HG03060 (cell line): ENCODE data around the gene JARID2.

ENCODE experiments used
- ATAC-seq: cut with Tn5 transposase; IDR thresholded peaks from one replicate; pipeline ENCODE4 v1.9.1; 2021; ENCODE audit warnings: low read depth, moderate number of reproducible peaks; ENCODE audit not compliant: unreplicated experiment

JARID2 gene

DNA sequence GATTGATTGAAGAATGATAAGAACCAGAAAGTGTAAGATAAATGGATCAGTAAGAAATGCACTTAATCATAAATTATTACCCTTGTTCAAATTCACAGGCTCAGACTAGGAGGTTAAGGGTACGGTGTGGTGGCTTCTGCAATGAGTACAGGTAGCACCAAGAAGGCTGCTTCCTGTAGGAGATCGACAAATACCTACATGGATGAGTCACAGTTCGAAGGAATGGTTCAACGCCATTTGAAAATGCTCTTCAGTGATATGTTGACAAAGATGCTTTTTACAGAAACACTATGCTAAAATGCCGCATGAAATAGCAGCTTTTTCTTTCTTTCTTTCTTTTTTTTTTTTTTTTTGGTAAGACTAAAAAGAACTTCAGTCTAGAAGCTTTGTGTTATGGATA is 300.7 kb downstream of the JARID2 start:
- no peak for ATAC-seq

DNA sequence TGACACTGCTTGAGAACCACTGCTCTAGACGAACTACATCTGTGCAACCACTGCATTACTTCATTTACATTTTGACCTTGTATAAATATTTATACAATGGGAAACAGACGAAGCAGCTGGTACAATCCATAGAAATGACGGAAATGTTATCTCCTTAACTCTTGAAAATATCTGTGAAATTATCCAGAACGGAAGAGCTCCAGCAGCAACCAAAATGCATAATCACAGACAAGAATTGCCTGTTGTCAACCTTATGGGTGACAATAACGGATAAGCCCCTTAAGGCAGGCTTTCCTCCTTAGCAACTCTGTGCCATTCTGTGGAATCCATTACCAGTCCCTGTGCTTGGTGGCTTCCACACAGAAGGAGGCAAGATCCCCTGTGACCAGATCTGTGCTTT is 301.5 kb downstream of the JARID2 start:
- ATAC-seq, result no peak

DNA sequence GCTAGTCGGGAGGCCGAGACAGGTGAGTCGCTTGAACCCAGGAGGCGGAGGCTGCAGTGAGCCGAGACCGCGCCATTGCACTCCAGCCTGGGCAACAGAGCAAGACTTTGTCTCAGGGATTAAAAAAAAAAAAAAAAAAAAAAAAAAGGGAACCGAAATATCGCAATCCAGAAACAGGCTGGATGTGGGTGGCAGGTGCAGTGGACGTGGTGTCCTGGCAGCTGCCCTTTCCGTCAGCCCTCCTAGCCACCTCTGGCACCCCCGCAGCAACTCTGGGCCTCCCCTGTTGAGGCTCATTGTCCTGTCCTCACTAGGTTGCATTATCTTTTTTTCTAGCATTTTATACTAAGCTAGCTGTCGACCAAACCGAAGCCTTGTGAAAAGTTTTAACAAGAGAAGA is 303.5 kb downstream of the JARID2 start:
- no peak for ATAC-seq

DNA sequence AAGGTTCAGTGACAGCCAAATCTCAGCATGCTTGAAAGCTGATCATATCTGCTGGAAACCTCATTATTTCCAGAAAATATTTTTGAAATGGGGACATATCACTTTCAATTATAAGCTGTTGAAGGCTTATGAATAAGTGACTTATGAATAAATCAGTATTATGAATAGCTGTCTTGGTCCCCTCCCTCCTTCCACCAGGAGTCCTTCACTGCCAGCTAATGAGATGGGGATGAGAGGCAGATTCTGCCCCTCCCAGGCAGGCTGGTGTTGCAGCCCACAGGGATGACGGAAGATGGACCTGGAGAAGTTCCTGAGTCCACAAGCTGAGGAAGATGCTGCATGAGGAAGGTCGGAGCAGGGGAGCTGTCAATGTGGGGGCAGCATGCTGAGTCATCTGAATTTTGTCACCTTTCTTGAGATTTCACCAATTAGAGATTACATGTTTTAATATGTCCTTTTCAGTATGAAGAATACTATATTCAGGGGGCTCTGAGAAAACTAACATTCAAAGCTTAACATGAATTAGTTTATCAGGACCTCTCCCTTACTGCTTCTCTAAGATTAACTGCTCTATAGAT is 304.8 kb downstream of the JARID2 start:
- no peak for ATAC-seq

DNA sequence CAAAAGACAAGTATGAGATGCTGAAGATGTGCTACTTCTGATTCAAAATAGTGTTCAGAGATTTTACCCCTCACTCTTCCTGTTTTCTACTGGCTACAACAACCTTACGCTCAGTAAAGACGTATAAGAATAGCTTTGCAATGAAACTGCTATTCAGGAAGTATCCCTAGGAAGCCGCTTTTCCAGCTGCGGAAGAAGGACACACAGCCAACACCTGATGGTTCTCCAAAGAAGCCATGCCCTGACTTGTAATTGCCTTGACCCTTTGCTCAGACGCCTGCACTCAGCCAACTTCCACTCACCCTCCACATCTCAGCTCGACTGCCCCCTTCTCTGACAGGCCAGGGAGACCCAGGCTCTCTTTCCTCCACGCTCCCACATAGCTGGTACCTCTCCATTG is 305.4 kb downstream of the JARID2 start:
- no peak for ATAC-seq

DNA sequence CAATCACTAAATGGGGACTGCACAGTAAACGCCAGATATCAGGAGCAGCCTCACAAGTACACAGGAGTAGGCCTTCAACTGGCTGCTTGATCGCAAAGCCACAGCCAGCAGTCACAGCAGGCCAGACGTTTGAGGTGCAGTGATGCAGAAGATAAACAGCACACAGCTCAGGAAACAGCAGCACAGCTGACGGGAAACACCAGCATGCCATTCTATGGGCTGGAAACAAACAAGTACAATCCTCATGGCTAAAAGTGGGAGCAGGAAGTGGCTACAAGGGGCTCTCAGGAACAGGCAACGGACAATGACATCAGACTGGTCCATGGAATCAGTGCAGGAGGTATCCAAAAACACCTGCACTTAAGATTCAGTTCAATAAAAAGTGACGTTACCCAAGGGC is 305.9 kb downstream of the JARID2 start:
- ATAC-seq, result no peak

DNA sequence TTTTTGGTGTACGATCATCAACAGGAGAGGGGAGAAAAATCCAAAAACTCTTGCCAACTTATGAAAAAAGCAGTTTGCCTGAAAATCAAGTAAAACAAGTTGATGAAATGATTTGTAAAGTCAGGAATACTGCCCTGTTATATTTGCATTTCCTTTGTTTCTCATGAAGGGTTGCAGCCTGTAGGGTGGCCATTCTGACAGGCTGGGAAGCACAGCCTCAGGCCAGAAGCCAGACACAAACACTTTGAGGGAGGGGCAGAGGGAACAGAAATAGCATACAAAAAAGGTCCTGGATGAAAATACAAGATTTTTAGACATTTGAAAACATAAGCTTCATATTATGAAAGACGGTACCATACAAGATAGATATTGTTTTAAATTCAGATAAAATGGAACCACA is 307.2 kb downstream of the JARID2 start:
- ATAC-seq, result no peak

DNA sequence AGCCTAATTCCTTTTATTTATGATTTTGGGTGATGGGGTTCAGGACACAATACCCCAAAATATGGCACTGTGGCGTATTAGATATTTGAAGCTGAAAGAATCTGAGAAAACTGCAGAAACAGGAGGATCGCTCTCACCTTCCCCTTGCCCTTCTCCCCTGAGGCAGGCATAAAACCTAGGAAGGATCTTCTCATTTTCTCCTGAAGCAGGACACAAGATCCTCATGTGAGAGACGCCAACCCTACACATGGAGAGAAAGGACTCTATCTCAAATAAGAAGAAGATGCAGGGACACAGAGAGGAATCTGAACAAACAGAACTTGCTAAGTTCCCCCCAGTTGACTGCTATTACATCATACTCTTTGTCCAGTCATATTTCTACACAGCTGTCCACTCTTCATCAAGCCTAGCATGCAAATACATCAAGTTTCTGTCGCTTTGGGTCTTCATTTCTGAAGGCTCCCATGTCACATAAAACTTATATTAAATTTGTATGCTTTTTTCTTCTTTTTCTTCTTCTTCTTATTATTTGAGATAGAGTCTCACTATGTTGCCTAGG is 307.9 kb downstream of the JARID2 start:
- no peak for ATAC-seq

DNA sequence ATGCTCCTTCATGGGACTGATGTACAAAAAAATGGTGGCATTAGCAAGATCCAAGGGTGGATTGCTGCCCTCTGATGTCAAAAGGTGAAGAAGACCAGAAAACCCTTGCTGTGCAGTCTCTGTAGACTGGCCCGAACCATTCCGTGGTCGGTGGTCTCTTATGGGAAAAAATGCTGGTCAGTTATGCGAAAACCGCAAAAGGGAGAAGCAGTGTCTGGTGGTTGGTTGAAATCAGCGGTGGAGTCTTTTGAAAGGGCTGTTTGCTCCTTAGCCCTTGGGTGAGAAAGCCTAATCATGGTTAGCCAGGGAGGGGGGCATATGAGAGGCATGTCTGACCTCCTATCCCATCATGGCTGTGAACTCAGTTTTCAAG is 308.8 kb downstream of the JARID2 start:
- ATAC-seq, result no peak

DNA sequence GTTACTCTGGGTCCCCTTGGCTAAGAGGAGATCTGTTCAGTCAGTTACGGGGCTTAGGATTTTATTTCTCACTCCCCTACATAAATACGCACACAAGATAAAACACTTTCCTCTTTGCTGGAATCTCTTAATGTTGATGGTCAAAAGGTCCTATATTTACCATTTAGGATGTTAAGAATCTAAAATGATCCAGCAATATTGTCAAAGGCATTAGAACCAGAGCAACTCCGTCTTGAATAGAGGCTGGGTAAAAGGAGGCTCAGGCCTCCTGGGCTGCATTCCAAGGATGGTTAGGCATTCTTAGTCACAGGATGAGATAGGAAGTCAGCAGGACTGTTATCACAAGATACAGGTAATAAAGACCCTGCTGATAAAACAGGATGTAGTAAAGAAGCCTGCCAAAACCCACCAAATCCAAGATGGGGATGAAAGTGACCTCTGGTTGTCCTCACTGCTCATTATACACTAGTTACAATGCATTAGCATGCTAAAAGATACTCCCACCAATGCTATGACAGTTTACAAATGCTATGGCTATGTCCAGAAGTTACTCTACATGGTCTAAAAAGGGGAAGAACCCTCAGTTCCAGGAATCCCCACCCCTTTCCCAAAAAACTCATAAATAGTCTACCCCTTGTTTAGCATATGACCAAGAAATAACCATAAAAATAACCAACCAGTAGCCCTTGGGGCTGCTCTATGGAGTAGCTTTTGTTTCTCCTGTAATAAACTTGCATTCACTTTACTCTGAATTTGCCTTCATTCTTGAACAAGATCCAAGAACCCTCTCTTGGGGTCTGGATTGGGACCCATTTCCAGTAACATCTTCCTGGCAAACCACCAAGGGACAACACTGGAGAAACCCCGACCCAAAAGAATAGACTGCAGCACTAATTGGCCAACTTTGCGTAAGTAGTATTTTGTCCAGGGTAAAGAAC is 309.5 kb downstream of the JARID2 start:
- ATAC-seq, result no peak

DNA sequence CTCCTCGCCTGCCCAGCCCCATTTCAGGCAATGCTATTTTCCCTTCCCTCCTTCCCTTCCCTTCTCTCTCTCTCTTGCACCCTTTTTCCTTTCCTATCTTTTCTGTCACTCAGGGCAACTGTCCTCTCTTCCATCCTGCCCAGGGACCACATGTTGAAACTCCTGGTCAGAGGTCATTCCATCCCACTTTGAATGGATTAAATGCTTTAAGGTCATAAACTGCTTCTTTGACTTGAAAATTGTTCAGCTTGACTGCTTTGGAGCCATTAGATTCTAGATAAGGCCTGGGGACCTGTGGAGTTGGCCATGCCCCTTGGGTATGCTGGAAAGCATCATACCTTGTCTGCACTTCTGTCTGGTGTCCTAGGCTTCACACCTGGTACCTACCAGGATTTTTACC is 310.8 kb downstream of the JARID2 start:
- ATAC-seq, result no peak

DNA sequence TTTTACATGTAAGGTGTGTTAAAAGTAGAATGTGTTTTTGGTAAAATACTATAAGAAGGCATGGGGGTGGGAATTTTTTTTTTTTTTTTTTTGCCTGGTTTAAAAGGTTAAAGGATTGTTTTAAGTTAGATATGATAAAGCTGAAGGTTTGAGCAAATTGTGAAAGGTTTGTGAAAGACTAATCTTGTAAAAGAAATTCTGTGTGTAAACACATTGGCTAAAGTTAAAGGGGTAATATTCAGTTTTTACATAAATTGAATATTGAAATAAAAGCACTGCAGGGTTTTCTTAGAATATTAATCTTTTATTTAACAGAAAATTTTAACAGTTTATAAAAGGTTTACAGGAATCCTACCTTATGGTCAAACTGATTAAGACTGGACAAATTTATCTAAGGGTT is 311.3 kb downstream of the JARID2 start:
- no peak for ATAC-seq

DNA sequence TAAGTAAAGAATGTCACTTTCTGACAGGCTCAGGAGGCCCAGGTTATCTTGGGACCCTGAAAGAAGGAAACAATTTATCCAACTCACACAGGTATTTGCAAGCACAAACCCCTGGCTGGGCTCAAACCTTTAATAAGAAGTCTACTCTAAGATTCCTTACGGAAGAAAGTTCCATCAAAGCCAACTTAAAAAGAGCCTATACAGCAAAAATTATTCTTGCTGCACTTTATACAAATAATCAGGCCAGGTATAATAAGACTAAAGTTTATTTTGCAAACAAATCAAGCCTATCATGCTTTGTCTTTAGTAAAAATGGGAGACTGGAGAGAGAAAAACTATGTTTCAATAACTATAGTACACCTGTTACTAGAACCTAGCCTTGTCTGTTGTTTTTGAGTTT is 314.8 kb downstream of the JARID2 start:
- no peak for ATAC-seq

DNA sequence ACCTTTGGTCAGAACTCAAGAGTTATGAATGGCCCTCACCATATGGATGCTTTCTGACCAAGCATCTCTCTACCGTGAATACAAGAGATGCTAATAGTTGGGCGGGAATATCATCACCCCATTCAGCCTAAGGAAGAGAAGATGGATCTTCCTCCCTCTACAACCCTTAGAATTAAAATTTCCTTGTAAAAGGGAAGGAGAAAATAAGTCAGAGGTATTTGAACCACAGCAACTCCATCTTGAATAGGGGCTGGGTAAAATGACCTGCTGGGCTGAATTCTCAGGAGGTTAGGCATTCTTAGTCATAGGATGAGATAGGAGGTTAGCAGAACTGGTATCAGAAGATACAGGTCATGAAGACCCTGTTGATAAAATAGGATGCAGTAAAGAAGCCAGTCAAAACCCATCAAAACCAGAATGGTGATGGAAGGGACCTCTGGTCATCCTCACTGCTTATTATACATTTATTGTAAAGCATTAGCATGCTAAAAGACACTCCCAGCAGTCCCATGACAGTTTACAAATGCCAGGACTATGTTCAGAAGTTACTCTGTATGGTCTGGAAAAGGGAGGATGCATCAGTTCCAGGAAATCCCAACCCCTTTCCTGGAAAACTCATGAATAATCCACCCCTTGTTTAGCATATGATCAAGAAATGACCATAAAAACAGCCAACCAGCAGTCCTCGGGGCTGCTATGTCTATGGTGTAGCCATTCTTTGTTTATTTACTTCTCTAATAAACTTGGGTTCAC is 315.8 kb downstream of the JARID2 start:
- ATAC-seq, result no peak

DNA sequence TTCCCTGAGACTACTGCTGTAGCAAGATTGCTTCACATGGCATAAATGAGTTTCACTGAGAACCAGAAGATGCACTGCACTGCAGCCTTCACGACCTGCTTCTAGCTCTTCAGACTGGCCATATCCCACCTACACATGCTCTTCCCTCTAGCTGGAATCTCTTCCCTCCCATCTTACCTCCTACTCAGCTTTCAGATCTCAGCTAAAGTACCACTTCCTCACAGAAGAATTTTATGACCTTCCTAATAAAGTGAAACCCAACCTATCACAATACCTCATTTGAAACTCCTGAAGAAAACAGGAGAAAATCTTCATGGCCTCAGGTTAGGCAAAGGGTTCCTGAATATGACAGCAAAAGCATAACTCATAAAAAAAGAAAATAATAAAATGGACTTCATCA is 317.1 kb downstream of the JARID2 start:
- ATAC-seq, result no peak

DNA sequence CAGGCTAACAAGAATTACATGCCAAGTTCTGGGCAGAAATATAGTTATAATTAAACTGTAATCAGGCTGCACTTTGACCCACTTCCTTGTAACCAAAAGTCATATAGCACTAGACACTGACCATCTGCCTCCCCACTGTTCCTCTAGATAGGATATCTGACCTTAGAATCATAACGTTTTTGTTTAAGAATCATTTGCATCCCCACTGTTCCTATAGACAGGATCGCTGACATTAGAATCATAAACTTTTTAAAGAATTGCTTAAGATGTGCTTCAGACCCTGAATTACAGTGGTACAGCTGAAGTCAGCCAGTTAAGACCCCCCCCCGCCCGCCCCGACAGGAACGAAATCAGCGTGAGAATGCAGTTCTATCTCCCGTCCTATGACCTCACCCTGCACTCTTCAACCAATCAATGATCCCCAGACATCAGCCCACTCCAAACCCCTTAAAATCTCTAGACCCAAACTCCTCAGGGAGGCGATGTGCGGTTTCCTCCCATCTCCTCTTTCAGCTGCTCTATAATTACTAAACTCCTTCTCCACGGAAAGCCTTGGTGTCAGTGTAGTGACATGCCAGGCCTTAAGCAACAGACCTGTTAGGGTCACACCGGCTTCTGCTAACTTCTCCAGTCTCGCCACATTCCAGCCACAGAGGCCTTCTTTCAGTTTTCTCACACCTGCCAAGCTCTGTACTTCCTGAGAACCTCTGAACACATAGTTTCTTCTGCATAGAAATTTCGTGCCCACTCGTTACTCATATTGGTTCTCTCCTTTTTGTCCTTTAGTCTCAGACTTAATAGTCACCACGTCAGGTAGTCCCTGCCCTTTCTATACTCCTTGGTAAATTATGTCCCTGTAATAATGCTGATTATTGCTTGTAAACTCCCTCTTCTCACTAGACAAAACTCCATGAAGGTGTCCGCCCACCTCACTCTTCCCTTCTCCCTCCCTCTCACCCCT is 323.4 kb downstream of the JARID2 start:
- no peak for ATAC-seq

DNA sequence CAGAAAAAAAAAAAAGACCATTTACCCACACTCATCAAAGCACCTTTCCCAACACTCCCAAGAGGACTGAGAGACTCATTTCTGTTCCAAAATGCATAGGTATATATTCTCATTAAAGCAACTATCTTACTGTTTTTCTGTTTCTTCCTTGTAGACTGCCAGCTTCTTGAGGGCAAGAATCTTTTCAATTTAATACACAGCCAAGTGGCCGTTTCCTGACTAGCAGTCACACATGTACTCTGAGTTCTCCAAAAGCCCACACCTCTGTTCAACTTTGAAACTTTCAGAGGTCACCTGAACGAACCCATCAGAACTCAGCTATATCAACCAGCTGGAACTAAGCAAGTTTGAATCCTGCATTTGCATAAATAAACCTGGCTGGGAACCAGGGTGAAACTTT is 324.3 kb downstream of the JARID2 start:
- no peak for ATAC-seq
